A673 (cell line): Measurements from ENCODE around the gene PRCD.

ENCODE experiments used
- EZH2 ChIP-seq: fragments of 200-600 bp; sonication (generic); IDR thresholded peaks from 2 replicates; pipeline ENCODE4 v1.6.1; 2017; ENCODE audit warnings: borderline replicate concordance, low read depth, mild to moderate bottlenecking, mixed read lengths, antibody characterized with exemption, low read length; ENCODE audit not compliant: poor library complexity, severe bottlenecking
- TF ChIP-seq, protein P1 (sequence below): fragments of 300-800, 200-600 bp; sonication (generic); conservative IDR thresholded peaks from 2 replicates; pipeline ENCODE4 v1.5.1; 2017; ENCODE audit warnings: low read depth, mild to moderate bottlenecking, antibody characterized with exemption, low read length, moderate library complexity, mixed read lengths

DNA sequence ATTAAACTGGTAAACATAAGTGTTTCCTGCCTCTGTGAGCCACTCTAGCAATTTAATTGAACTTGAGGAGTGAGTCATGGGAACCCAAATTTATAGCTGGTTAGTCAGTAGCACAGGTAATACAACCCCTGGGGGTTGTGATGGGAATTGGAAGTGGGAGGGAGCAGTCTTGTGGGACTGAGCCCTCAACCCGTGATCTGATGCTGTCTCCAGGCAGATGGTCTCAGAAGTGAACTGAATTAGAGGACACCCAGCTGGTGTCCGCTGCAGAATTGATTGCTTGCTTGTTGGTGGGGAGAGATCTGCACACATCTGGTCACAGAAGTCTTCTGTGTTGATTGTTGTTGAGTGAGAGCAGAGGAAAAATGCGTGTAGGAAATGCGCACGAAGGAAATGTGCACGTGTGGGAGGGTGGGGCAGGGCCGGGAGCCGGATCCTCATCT, 53.6 kb downstream of the PRCD start:
- TF ChIP-seq EZH2, result no peak
- TF ChIP-seq, protein P1, sequence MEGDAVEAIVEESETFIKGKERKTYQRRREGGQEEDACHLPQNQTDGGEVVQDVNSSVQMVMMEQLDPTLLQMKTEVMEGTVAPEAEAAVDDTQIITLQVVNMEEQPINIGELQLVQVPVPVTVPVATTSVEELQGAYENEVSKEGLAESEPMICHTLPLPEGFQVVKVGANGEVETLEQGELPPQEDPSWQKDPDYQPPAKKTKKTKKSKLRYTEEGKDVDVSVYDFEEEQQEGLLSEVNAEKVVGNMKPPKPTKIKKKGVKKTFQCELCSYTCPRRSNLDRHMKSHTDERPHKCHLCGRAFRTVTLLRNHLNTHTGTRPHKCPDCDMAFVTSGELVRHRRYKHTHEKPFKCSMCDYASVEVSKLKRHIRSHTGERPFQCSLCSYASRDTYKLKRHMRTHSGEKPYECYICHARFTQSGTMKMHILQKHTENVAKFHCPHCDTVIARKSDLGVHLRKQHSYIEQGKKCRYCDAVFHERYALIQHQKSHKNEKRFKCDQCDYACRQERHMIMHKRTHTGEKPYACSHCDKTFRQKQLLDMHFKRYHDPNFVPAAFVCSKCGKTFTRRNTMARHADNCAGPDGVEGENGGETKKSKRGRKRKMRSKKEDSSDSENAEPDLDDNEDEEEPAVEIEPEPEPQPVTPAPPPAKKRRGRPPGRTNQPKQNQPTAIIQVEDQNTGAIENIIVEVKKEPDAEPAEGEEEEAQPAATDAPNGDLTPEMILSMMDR, result no peak
